Measurements from ENCODE around the gene IQSEC3. TPM values are rescaled to one million over a fixed set of nuclear protein-coding genes. Genes with fewer than 3 reads are reported as not detected.

Gene IQSEC3
- total and polyA plus RNA-seq, 2 of the 13 experiments (the other 11 are each of a cell fraction or from before 2014, with no cell fraction given), result not detected

DNA sequence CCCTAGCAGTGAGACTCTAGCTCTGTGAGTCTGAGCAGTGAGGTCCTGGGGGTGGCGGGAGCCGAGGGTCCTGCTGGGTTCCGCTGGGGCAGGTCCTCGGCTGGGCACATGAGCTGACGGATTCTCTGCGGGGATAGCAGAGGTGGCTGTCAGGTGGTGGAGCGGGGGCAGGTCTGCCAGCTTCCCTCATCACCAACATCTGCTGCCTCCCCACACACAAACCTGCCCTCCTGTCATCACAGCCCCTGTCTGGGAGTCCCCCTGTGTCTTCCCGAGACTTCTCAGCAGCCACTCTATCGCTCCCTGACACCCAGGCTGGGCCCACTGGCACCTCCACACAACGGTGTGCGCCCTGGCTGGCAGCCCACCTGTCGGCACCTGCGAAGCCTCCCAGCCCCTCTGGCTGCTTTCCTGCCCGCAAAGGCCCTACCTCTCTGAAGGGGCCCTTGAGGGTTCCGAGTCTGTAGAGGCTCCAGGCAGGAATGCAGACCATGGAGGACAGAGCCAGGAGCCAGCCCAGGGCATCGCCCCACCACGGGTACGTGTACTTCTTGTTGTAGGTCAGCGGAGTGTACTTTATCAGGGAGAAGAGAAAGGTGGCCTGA, 154.5 kb downstream of the IQSEC3 start:
- no TSS peak for BruUV-seq (replicated peaks)
- H4K20me1 ChIP-seq (ENCODE audit: insufficient read depth, low read length), result no peaks in the 10 kb centered on the region
- no peaks in the 10 kb centered on the region for H3K36me3 ChIP-seq (replicated peaks in 1 of 2; ENCODE audit: control insufficient read depth in 1 of 2, insufficient read depth in 2 of 2, low read length in 2 of 2)
- peaks cover 0 to 1% of the 10 kb centered on the region in 2 experiments; a peak in 1 of 5 replicates for H3K27me3 ChIP-seq (ENCODE audit: control insufficient read depth in 1 of 2, insufficient read depth in 2 of 2, low read length in 2 of 2)
- peaks cover 7% of the 10 kb centered on the region for H3K4me1 ChIP-seq (ENCODE audit: insufficient read depth, low read length)
- ChIA-PET POLR2A (no interaction called here), CTCF (ENCODE audit: low intra/inter-chr PET ratio, low total read pairs) (no interaction called here)
- no peak overlapping the region for H3K9ac ChIP-seq (ENCODE audit: insufficient read depth, low read depth, low read length)
- TF ChIP-seq U2AF1 (optimal IDR thresholded peaks at IDR 0.05; ENCODE audit: low read depth, low read length) (no peak), SIX4 (CRISPR knock-in tag; IDR thresholded peaks at IDR 0.05) (no peak), HDAC2 (CRISPR knock-in tag; IDR thresholded peaks at IDR 0.05) (no peak), ARNT (IDR thresholded peaks at IDR 0.05) (no peak), SRSF1 (optimal IDR thresholded peaks at IDR 0.05; ENCODE audit: low read depth, low read length) (no peak), ZNF761 (CRISPR knock-in tag; conservative IDR thresholded peaks at IDR 0.05) (no peak), ELF3 (CRISPR knock-in tag; IDR thresholded peaks at IDR 0.05) (no peak), TBX2 (CRISPR knock-in tag; IDR thresholded peaks at IDR 0.05; ENCODE audit: borderline replicate concordance) (no peak)
- TF ChIP-seq, protein P1, sequence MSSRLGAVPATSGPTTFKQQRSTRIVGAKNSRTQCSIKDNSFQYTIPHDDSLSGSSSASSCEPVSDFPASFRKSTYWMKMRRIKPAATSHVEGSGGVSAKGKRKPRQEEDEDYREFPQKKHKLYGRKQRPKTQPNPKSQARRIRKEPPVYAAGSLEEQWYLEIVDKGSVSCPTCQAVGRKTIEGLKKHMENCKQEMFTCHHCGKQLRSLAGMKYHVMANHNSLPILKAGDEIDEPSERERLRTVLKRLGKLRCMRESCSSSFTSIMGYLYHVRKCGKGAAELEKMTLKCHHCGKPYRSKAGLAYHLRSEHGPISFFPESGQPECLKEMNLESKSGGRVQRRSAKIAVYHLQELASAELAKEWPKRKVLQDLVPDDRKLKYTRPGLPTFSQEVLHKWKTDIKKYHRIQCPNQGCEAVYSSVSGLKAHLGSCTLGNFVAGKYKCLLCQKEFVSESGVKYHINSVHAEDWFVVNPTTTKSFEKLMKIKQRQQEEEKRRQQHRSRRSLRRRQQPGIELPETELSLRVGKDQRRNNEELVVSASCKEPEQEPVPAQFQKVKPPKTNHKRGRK (CRISPR knock-in tag; IDR thresholded peaks at IDR 0.05), result no peak
- TF ChIP-seq, protein P2, sequence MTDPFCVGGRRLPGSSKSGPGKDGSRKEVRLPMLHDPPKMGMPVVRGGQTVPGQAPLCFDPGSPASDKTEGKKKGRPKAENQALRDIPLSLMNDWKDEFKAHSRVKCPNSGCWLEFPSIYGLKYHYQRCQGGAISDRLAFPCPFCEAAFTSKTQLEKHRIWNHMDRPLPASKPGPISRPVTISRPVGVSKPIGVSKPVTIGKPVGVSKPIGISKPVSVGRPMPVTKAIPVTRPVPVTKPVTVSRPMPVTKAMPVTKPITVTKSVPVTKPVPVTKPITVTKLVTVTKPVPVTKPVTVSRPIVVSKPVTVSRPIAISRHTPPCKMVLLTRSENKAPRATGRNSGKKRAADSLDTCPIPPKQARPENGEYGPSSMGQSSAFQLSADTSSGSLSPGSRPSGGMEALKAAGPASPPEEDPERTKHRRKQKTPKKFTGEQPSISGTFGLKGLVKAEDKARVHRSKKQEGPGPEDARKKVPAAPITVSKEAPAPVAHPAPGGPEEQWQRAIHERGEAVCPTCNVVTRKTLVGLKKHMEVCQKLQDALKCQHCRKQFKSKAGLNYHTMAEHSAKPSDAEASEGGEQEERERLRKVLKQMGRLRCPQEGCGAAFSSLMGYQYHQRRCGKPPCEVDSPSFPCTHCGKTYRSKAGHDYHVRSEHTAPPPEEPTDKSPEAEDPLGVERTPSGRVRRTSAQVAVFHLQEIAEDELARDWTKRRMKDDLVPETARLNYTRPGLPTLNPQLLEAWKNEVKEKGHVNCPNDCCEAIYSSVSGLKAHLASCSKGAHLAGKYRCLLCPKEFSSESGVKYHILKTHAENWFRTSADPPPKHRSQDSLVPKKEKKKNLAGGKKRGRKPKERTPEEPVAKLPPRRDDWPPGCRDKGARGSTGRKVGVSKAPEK (CRISPR knock-in tag; IDR thresholded peaks at IDR 0.05; ENCODE audit: borderline replicate concordance), result no peak
- TF ChIP-seq, protein P3, sequence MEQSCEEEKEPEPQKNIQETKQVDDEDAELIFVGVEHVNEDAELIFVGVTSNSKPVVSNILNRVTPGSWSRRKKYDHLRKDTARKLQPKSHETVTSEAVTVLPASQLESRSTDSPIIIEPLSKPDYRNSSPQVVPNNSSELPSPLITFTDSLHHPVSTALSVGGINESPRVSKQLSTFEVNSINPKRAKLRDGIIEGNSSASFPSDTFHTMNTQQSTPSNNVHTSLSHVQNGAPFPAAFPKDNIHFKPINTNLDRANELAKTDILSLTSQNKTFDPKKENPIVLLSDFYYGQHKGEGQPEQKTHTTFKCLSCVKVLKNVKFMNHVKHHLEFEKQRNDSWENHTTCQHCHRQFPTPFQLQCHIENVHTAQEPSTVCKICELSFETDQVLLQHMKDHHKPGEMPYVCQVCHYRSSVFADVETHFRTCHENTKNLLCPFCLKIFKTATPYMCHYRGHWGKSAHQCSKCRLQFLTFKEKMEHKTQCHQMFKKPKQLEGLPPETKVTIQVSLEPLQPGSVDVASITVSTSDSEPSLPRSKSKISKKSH (CRISPR knock-in tag; IDR thresholded peaks at IDR 0.05; ENCODE audit: borderline replicate concordance), result no peak
- H3K27ac ChIP-seq (ENCODE audit: extremely low read length, insufficient read depth, low read length), result no peak overlapping the region
- H2AFZ ChIP-seq (ENCODE audit: low read length), result no peak overlapping the region
- FAIRE-seq, result no peak
- DNase-seq (ENCODE audit: low spot score), result no peak
- no peak overlapping the region for H3K4me3 ChIP-seq (replicated peaks in 1 of 3; ENCODE audit: insufficient read depth in 1 of 3, low read depth in 2 of 3, low read length in 3 of 3)
- ATAC-seq, result no peak
- H3K4me2 ChIP-seq (ENCODE audit: low read depth, low read length), result no peak overlapping the region
- no peaks in the 10 kb centered on the region for H3K9me3 ChIP-seq (ENCODE audit: low read length)
- 72% methylated on average over 13 of the region's 19 CpGs for WGBS (ENCODE audit: low lambda C conversion rate)
- in situ Hi-C loops (cut with HindIII; ENCODE audit: extremely low pct_ligation_motif_present, low pct_unique_long_range_greater_than_20kb) (no loop called here), intact Hi-C loops (cut with micrococcal nuclease; ENCODE audit: unreplicated experiment) (no loop called here)
- H3K79me2 ChIP-seq (ENCODE audit: insufficient read depth, low read length), result no peaks in the 10 kb centered on the region
